GM12878 (cell line): Measurements from ENCODE around the gene SHOC2. TPM values are rescaled to one million over a fixed set of nuclear protein-coding genes. Genes with fewer than 3 reads are reported as not detected.

Experiments
- ASH2L ChIP-seq: fragments of 300-600, 200-600 bp; sonication (generic); IDR thresholded peaks from 2 replicates; pipeline ENCODE4 v1.6.1; 2017; ENCODE audit warnings: low read depth, mild to moderate bottlenecking, borderline replicate concordance
- ATF2 ChIP-seq: IDR thresholded peaks from 2 replicates; pipeline ENCODE4 v1.6.1; 2012; ENCODE audit warnings: low read length, inconsistent platforms
- ATF7 ChIP-seq: fragments of 450-650 bp; IDR thresholded peaks from 2 replicates; pipeline ENCODE4 v1.6.1; 2016; ENCODE audit warnings: low read depth, mild to moderate bottlenecking
- BHLHE40 ChIP-seq, 2 experiments: fragments of 450-650 bp in 1 of 2; IDR thresholded peaks; 2 replicates each; pipeline ENCODE4 v1.6.1; 2011 to 2017; ENCODE audit warnings: low read depth in 2 of 2, borderline replicate concordance in 1 of 2, improper control_type of control experiment in 1 of 2, low read length in 1 of 2, mild to moderate bottlenecking in 1 of 2
- BMI1 ChIP-seq: fragments of 450-650 bp; IDR thresholded peaks from 2 replicates; pipeline ENCODE4 v1.6.1; 2016; ENCODE audit warnings: mild to moderate bottlenecking, moderate library complexity, borderline replicate concordance
- E4F1 ChIP-seq: fragments of 450-650 bp; IDR thresholded peaks from 2 replicates; pipeline ENCODE4 v1.6.1; 2018; ENCODE audit warnings: borderline replicate concordance, mild to moderate bottlenecking; ENCODE audit not compliant: partially characterized antibody
- FOXK2 ChIP-seq: fragments of 450-650 bp; IDR thresholded peaks from 2 replicates; pipeline ENCODE4 v1.6.1; 2017; ENCODE audit warnings: mild to moderate bottlenecking, moderate library complexity
- MTA2 ChIP-seq: fragments of 450-650 bp; IDR thresholded peaks from 2 replicates; pipeline ENCODE4 v1.6.1; 2016; ENCODE audit warnings: low read depth, mild to moderate bottlenecking, moderate library complexity
- PML ChIP-seq: IDR thresholded peaks from 2 replicates; pipeline ENCODE4 v1.6.1; 2012; ENCODE audit warnings: low read length, inconsistent platforms
- TBL1XR1 ChIP-seq: IDR thresholded peaks from 2 replicates; pipeline ENCODE4 v1.6.1; 2012; ENCODE audit warnings: low read depth, low read length, improper control_type of control experiment
- polyA plus RNA-seq, 11 experiments: library from polyadenylated mRNA; depleted of rRNA in 4 of 11; unstranded in 6 of 11; stranded (reverse) in 5 of 11; fragments of >200 nt; fragmentation: Nextera tagmentation in 4 of 11; fragmentation: Illumina TruSeq in 1 of 11; extraction: Ambion mirVana in 4 of 11; extraction: Trizol in 1 of 11; gene quantifications; 1 replicate in 1 of 11; 2 replicates in 10 of 11; pipeline versions ENCODE4 v1.2.1 to v1.2.3, GENCODE V29; 2011 to 2016; ENCODE audit warnings: inconsistent platforms in 2 of 11, missing spikeins in 2 of 11, low read depth in 1 of 11
- total RNA-seq, 4 experiments: library from RNA; depleted of rRNA in 3 of 4; stranded (reverse); fragments of >200 nt in 3 of 4; fragmentation: Illumina TruSeq in 1 of 4; extraction: Trizol in 1 of 4; gene quantifications; 2 replicates each; pipeline versions ENCODE4 v1.2.1 to v1.2.3, GENCODE V29; 2013 to 2021
- TF ChIP-seq, protein P1 (sequence below): IDR thresholded peaks from 2 replicates; pipeline ENCODE4 v1.6.1; 2011; ENCODE audit warnings: low read depth, low read length, improper control_type of control experiment, borderline replicate concordance
- TF ChIP-seq, protein P2 (sequence below): fragments of 450-650 bp; IDR thresholded peaks from 2 replicates; pipeline ENCODE4 v1.6.1; 2017; ENCODE audit warnings: mild to moderate bottlenecking, moderate library complexity
- TF ChIP-seq, protein P3 (sequence below): IDR thresholded peaks from 2 replicates; pipeline ENCODE4 v1.6.1; 2012; ENCODE audit warnings: improper control_type of control experiment, low read depth, low read length; ENCODE audit not compliant: insufficient replicate concordance

SHOC2 gene
- total and polyA plus RNA-seq, 10 of the 15 experiments (the other 5 are each of a cell fraction or from before 2014, with no cell fraction given): 24.8 to 65.3 (median 42.6) TPM

- TF ChIP-seq E4F1 (peak; percentile 37), PML (peak; percentile 87), MTA2 (peak; percentile 32; the same call in 1 of the 2 replicates), ATF2 (0 out of 2 replicates have a peak, but pooled peaks have one; percentile 22), BMI1 (peak; percentile 92), TBL1XR1 (0 out of 2 replicates have a peak, but pooled peaks have one; percentile 15), ATF7 (peak; percentile 94), ASH2L (peak; percentile 85; the same call in 1 of the 2 replicates), FOXK2 (no peak), BHLHE40 (IDR thresholded peaks at IDR 0.05; ENCODE audit: borderline replicate concordance in 1 of 2, low read depth in 2 of 2, low read length in 1 of 2) (peak in 1 of 2 experiments; percentile 69; a peak in 3 of 4 replicates)
- TF ChIP-seq, protein P1, sequence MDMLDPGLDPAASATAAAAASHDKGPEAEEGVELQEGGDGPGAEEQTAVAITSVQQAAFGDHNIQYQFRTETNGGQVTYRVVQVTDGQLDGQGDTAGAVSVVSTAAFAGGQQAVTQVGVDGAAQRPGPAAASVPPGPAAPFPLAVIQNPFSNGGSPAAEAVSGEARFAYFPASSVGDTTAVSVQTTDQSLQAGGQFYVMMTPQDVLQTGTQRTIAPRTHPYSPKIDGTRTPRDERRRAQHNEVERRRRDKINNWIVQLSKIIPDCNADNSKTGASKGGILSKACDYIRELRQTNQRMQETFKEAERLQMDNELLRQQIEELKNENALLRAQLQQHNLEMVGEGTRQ: no peak
- TF ChIP-seq, protein P2, sequence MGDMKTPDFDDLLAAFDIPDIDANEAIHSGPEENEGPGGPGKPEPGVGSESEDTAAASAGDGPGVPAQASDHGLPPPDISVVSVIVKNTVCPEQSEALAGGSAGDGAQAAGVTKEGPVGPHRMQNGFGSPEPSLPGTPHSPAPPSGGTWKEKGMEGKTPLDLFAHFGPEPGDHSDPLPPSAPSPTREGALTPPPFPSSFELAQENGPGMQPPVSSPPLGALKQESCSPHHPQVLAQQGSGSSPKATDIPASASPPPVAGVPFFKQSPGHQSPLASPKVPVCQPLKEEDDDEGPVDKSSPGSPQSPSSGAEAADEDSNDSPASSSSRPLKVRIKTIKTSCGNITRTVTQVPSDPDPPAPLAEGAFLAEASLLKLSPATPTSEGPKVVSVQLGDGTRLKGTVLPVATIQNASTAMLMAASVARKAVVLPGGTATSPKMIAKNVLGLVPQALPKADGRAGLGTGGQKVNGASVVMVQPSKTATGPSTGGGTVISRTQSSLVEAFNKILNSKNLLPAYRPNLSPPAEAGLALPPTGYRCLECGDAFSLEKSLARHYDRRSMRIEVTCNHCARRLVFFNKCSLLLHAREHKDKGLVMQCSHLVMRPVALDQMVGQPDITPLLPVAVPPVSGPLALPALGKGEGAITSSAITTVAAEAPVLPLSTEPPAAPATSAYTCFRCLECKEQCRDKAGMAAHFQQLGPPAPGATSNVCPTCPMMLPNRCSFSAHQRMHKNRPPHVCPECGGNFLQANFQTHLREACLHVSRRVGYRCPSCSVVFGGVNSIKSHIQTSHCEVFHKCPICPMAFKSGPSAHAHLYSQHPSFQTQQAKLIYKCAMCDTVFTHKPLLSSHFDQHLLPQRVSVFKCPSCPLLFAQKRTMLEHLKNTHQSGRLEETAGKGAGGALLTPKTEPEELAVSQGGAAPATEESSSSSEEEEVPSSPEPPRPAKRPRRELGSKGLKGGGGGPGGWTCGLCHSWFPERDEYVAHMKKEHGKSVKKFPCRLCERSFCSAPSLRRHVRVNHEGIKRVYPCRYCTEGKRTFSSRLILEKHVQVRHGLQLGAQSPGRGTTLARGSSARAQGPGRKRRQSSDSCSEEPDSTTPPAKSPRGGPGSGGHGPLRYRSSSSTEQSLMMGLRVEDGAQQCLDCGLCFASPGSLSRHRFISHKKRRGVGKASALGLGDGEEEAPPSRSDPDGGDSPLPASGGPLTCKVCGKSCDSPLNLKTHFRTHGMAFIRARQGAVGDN: peak; percentile 56; the same call in 1 of the 2 replicates
- TF ChIP-seq, protein P3, sequence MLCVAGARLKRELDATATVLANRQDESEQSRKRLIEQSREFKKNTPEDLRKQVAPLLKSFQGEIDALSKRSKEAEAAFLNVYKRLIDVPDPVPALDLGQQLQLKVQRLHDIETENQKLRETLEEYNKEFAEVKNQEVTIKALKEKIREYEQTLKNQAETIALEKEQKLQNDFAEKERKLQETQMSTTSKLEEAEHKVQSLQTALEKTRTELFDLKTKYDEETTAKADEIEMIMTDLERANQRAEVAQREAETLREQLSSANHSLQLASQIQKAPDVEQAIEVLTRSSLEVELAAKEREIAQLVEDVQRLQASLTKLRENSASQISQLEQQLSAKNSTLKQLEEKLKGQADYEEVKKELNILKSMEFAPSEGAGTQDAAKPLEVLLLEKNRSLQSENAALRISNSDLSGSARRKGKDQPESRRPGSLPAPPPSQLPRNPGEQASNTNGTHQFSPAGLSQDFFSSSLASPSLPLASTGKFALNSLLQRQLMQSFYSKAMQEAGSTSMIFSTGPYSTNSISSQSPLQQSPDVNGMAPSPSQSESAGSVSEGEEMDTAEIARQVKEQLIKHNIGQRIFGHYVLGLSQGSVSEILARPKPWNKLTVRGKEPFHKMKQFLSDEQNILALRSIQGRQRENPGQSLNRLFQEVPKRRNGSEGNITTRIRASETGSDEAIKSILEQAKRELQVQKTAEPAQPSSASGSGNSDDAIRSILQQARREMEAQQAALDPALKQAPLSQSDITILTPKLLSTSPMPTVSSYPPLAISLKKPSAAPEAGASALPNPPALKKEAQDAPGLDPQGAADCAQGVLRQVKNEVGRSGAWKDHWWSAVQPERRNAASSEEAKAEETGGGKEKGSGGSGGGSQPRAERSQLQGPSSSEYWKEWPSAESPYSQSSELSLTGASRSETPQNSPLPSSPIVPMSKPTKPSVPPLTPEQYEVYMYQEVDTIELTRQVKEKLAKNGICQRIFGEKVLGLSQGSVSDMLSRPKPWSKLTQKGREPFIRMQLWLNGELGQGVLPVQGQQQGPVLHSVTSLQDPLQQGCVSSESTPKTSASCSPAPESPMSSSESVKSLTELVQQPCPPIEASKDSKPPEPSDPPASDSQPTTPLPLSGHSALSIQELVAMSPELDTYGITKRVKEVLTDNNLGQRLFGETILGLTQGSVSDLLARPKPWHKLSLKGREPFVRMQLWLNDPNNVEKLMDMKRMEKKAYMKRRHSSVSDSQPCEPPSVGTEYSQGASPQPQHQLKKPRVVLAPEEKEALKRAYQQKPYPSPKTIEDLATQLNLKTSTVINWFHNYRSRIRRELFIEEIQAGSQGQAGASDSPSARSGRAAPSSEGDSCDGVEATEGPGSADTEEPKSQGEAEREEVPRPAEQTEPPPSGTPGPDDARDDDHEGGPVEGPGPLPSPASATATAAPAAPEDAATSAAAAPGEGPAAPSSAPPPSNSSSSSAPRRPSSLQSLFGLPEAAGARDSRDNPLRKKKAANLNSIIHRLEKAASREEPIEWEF: no peak
Measured at GRCh38 chr10:110918643-110919348, 608 bp upstream of the SHOC2 start, which contains the start of gene BBIP1 (continued).
